ENCODE results near the gene ARF6. TPM values are rescaled to one million over a fixed set of nuclear protein-coding genes. Genes with fewer than 3 reads are reported as not detected.
A peak's percentile ranks its signal among the peaks of the same experiment; 100 is the strongest.

The ARF6 gene
- total RNA-seq, 1 donor from 2014 or later, result 65.3 TPM

DNA sequence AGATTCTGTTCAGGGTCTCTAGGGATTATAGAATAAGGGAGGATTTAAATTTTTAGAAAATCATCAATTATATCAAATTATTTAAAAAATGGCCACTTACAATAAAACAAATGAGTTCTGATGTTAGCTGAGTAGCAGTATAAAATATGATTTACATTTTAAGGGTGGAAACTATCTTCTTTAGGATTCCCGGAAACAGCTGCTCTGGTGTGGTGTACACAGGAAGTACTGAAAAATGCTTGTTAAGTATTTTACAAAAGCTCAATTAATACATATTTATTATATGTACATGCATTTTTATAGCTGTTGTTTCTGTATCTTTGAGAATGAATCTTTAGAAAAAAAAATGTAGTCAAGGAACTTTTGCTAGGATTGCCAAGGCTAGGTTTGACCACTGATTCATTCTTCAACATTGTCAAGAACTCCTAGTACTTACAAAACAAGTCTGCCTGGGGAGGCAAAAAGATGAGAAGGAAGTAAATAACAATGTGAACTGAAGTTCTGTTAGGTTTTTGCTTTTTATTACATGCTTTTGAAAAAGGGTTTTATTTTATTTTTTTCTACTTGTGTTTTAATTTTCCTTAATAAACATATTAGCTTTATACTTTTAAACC is 48.0 kb downstream of the ARF6 start:
- H3K4me3 ChIP-seq, result no peak overlapping the region

DNA sequence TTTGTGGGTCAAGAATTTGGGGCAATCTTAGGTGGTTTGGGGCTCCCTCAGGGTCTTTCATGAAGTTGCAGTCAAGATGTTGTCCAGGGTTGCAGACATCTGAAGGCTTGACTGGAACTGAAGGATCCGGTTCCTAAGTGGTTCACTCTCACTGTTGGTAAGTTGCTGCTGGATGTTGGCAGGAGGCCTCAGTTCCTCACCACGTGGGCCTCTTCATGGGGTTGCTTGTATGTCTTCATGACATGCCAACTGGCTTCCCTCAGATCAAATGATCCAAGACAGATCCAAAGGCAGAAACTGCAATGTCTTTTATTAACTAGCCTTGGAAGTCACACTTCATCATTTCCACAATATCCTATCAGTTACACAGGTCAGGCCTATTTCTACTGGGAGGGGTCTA is 49.2 kb downstream of the ARF6 start:
- intact Hi-C loops (cut with DNase I), result no loop called here
- Histone ChIP-seq H3K4me3 (no peak overlapping the region), H3K4me1 (peaks cover 32% of the 10 kb centered on the region), H3K27me3 (ENCODE audit: low read depth) (no peaks in the 10 kb centered on the region), H3K36me3 (no peaks in the 10 kb centered on the region), H3K27ac (no peak overlapping the region), H3K9me3 (no peaks in the 10 kb centered on the region)
- ATAC-seq, result no peak
- no peak for TF ChIP-seq CTCF (IDR thresholded peaks at IDR 0.05)
- no peak for DNase-seq

More for the DNA sequence above, 48.0 kb downstream of the ARF6 start:
- no peaks in the 10 kb centered on the region for H3K9me3 ChIP-seq
- H3K4me1 ChIP-seq, result peaks cover 20% of the 10 kb centered on the region
- intact Hi-C loops (cut with DNase I), result no loop called here
- DNase-seq, result no peak
- TF ChIP-seq CTCF (IDR thresholded peaks at IDR 0.05), result no peak
- no peaks in the 10 kb centered on the region for H3K36me3 ChIP-seq
- no peak for ATAC-seq
- no peaks in the 10 kb centered on the region for H3K27me3 ChIP-seq (ENCODE audit: low read depth)
- no peak overlapping the region for H3K27ac ChIP-seq

DNA sequence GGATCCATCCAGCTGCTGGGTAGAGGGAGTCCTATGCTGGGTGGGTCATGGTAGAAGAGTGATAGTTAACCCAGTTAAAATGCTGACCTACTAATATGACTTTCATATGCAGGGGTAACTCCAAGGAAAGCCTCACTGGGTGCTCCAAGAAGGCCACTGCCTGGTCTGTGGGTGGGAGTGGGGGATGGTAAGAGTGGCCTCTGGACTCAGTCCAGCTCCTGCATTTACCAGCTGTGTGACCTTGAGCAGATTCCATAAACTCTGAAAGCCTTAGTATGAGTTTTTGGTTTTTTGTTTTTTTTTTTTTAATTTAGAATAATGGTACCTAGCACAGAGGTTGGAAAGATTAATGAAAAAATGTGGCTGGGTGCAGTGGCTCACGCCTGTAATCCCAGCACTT is 51.6 kb downstream of the ARF6 start:
- H3K27me3 ChIP-seq (ENCODE audit: low read depth), result no peaks in the 10 kb centered on the region
- no peak for DNase-seq
- intact Hi-C loops (cut with DNase I), result no loop called here

DNA sequence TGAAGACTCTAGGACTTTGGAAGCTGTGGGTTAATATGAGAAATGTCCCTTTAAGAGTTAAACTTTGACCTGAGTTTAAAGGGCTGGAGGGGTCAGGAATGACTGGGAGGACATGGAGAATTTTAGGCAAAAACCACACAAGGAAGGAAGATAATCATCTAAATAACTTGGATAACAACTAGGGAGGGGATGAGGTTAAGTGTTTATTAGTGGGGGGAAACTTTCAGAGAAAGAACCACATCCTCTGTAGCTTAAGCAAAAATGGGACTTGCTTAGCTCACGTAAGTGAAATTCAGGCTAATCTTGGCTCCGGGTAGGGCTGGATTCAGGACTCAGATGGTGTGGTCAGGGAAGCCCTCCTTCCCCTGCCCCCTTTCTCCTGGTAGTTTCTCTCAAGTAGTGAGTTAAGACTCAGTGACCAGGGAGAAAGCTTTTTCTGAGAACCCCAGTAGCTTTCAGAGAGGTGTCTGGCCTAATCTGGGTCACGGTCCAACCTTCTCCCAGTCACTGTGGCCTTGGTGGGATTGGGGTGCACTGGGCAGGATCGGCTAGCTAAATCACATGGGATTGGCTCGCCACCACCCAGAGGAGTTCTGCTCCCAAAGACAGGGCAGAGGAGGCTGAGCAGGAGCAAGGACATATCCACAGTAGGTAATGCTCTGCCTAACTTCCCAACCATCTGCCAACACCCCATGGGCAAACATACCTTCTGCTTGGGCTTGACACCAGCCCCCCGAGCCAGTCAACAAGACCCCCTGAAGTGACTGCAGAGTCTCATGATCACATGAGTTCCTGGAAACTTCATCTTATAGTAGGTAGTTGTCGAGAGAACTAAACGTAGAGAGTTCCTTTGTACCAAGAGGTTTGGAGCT is 52.8 kb downstream of the ARF6 start:
- peaks cover 35% of the 10 kb centered on the region for H3K4me1 ChIP-seq
- peak in 1 of 2 donors; percentile 13 for ATAC-seq
- H3K9me3 ChIP-seq, result no peaks in the 10 kb centered on the region
- no peak for TF ChIP-seq CTCF (IDR thresholded peaks at IDR 0.05)
- intact Hi-C loops (cut with DNase I), result no loop called here
- no peak for DNase-seq
- H3K27me3 ChIP-seq (ENCODE audit: low read depth), result no peaks in the 10 kb centered on the region
- peak overlapping the region; percentile 58 for H3K27ac ChIP-seq
- no peaks in the 10 kb centered on the region for H3K36me3 ChIP-seq
- no peak overlapping the region for H3K4me3 ChIP-seq

More for the DNA sequence above, 51.6 kb downstream of the ARF6 start:
- Histone ChIP-seq H3K4me1 (peaks cover 39% of the 10 kb centered on the region), H3K9me3 (no peaks in the 10 kb centered on the region), H3K36me3 (no peaks in the 10 kb centered on the region), H3K27ac (no peak overlapping the region), H3K4me3 (no peak overlapping the region)
- no peak for TF ChIP-seq CTCF (IDR thresholded peaks at IDR 0.05)
- no peak for ATAC-seq

Other genes starting within 250 kb of the ARF6 start
- gene POLE2, start 204.9 kb upstream of the ARF6 start, total RNA-seq, result 1.2 TPM
- gene KLHDC1, start 200.0 kb upstream of the ARF6 start, total RNA-seq, result 7.4 TPM
- gene KLHDC2, start 124.9 kb upstream of the ARF6 start, total RNA-seq, result 42.4 TPM
- gene NEMF, start 40.3 kb upstream of the ARF6 start, total RNA-seq, result 66.1 TPM
- gene VCPKMT, start 223.5 kb downstream of the ARF6 start, total RNA-seq, result 8.0 TPM